Loucy (cell line): ENCODE measurements around the gene TXN2.
"Not testable (repeated sequence)": the region's sequence is repeated elsewhere in the genome, so short reads cannot be mapped to it uniquely, and the experiment has no call there.

Experiments
- H2AFZ ChIP-seq: fragments of 200-600 bp; sonication (generic); 2 replicates; pipeline ENCODE4 v1.6.0; 2016; ENCODE audit warnings: antibody characterized with exemption, mild to moderate bottlenecking, low read length, moderate library complexity
- H3F3A ChIP-seq: fragments of 200-600 bp; 2 replicates; pipeline ENCODE4 v1.6.0; 2016; ENCODE audit warnings: antibody characterized with exemption, low read depth, mild to moderate bottlenecking
- H3K27me3 ChIP-seq: fragments of 200-600 bp; sonication (generic); 2 replicates; pipeline ENCODE4 v1.6.1; 2014; ENCODE audit warnings: low read length, mild to moderate bottlenecking; ENCODE audit not compliant: insufficient read depth, poor library complexity, severe bottlenecking
- H3K36me3 ChIP-seq: fragments of 200-600 bp; sonication (generic); 2 replicates; pipeline ENCODE4 v1.6.1; 2016; ENCODE audit warnings: low read length; ENCODE audit not compliant: insufficient read depth
- H3K4me1 ChIP-seq: fragments of 200-600 bp; sonication (generic); 2 replicates; pipeline ENCODE4 v1.5.1; 2014; ENCODE audit warnings: low read length, mild to moderate bottlenecking; ENCODE audit not compliant: insufficient read depth, poor library complexity, severe bottlenecking
- H3K4me2 ChIP-seq: fragments of 200-600 bp; sonication (generic); 2 replicates; pipeline ENCODE4 v1.6.0; 2014; ENCODE audit warnings: antibody characterized with exemption, low read length, low read depth, mild to moderate bottlenecking; ENCODE audit not compliant: poor library complexity, severe bottlenecking
- H3K4me3 ChIP-seq: fragments of 200-600 bp; sonication (generic); 2 replicates; pipeline ENCODE4 v1.5.1; 2014; ENCODE audit warnings: low read length, mild to moderate bottlenecking, mixed read lengths; ENCODE audit not compliant: poor library complexity, severe bottlenecking
- H3K79me2 ChIP-seq: fragments of 200-600 bp; sonication (generic); 2 replicates; pipeline ENCODE4 v1.6.1; 2014; ENCODE audit warnings: low read length; ENCODE audit not compliant: insufficient read depth
- H3K9ac ChIP-seq: fragments of 200-600 bp; sonication (generic); 2 replicates; pipeline ENCODE4 v1.6.0; 2014; ENCODE audit warnings: mild to moderate bottlenecking, low read depth, low read length, moderate library complexity; ENCODE audit not compliant: poor library complexity, severe bottlenecking
- H3K9me2 ChIP-seq: fragments of 200-600 bp; sonication (generic); replicated peaks from 2 replicates; pipeline ENCODE4 v1.6.1; 2016; ENCODE audit warnings: low read depth, low read length, mixed read lengths
- H3K9me3 ChIP-seq: fragments of 200-600 bp; sonication (generic); 2 replicates; pipeline ENCODE4 v1.6.1; 2014; ENCODE audit warnings: mild to moderate bottlenecking, antibody characterized with exemption, low read length, low read depth; ENCODE audit not compliant: insufficient read depth
- H4K20me1 ChIP-seq: fragments of 200-600 bp; sonication (generic); 2 replicates; pipeline ENCODE4 v1.6.0; 2014; ENCODE audit warnings: antibody characterized with exemption, low read length, mild to moderate bottlenecking; ENCODE audit not compliant: insufficient read depth, poor library complexity, severe bottlenecking
- CTCF ChIP-seq: fragments of 200-600 bp; sonication (generic); conservative IDR thresholded peaks from 2 replicates; pipeline ENCODE4 v1.5.1; 2014; ENCODE audit warnings: mild to moderate bottlenecking, antibody characterized with exemption, low read length
- EZH2phosphoT487 ChIP-seq: fragments of 200-600 bp; IDR thresholded peaks from 2 replicates; pipeline ENCODE4 v1.6.1; 2018; ENCODE audit warnings: antibody characterized with exemption, mild to moderate bottlenecking, moderate library complexity, borderline replicate concordance

TXN2 gene

GRCh38 chr22:36452250-36452977 is 29.0 kb downstream of the TXN2 start:
- Histone ChIP-seq H2AFZ (no peak overlapping the region), H3K9me2 (no peaks in the 10 kb centered on the region), H3K36me3 (no peaks in the 10 kb centered on the region), H3K9me3 (no peaks in the 10 kb centered on the region), H3K4me2 (peak overlapping the region; percentile 67), H3K79me2 (peaks cover 12% of the 10 kb centered on the region), H3F3A (peaks cover 10% of the 10 kb centered on the region), H3K9ac (peak overlapping the region; percentile 62), H3K27me3 (no peaks in the 10 kb centered on the region), H3K4me3 (peak overlapping the region; percentile 51), H3K4me1 (peaks cover 75% of the 10 kb centered on the region), H4K20me1 (no peaks in the 10 kb centered on the region)
- TF ChIP-seq CTCF (0 out of 2 replicates have a peak, but pooled peaks have one; percentile 10), EZH2phosphoT487 (no peak)

GRCh38 chr22:36450923-36451322 is 30.5 kb downstream of the TXN2 start:
- not testable (repeated sequence) for H3K27me3 ChIP-seq, H3K9me3 ChIP-seq, H4K20me1 ChIP-seq, H2AFZ ChIP-seq, H3K9me2 ChIP-seq, H3F3A ChIP-seq, H3K36me3 ChIP-seq
- H3K79me2 ChIP-seq, result peaks cover 12% of the 10 kb centered on the region
- H3K9ac ChIP-seq, result peak overlapping the region; percentile 76
- H3K4me1 ChIP-seq, result peaks cover 76% of the 10 kb centered on the region
- peak overlapping the region; percentile 67 for H3K4me2 ChIP-seq
- peak overlapping the region; percentile 51 for H3K4me3 ChIP-seq

- Histone ChIP-seq H4K20me1 (no peaks in the 10 kb centered on the region), H3K36me3 (no peaks in the 10 kb centered on the region), H3F3A (peaks cover 6% of the 10 kb centered on the region), H3K4me2 (no peak overlapping the region), H3K4me1 (peaks cover 76% of the 10 kb centered on the region), H3K79me2 (peaks cover 12% of the 10 kb centered on the region), H3K9me3 (no peaks in the 10 kb centered on the region), H3K4me3 (no peak overlapping the region), H2AFZ (no peak overlapping the region), H3K9me2 (no peaks in the 10 kb centered on the region), H3K27me3 (no peaks in the 10 kb centered on the region), H3K9ac (peak overlapping the region; percentile 44)
- TF ChIP-seq CTCF (no peak), EZH2phosphoT487 (no peak)
Measured at GRCh38 chr22:36449596-36450175, 31.8 kb downstream of the TXN2 start.
